NCI-H82 treated with DMSO at 0.1 percent for 48 hours (cell line): ENCODE results near the gene ERCC6L2.

Experiments
- DNase-seq: peaks from one replicate; lab custom pipeline; 2025; ENCODE audit not compliant: unreplicated experiment; lab: John Stamatoyannopoulos, UW

Gene ERCC6L2

GRCh38 chr9:95864852-95865580 is 10.5 kb upstream of the ERCC6L2 start:
- no peak for DNase-seq

DNA sequence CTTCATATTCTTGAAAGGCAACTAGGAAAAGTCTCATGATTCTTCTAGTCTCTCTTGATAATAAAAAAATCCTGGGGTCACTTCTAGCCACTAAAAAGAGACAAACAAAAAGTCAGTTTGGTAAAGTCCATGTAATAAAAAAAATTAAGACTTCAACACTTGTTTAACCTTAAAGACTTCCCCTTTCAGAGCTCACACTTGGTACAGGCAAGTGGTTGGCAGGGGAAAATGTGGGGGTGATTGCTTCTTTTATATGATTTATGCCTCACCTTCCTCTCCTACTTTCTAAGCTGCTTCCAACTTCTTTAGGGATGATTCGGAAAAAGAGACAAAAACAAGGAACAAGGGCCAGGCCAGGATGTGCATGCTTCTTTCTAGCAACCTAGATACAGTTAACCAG is 5.1 kb upstream of the ERCC6L2 start:
- no peak for DNase-seq

GRCh38 chr9:95870906-95871305 is 4.6 kb upstream of the ERCC6L2 start:
- DNase-seq, result no peak

GRCh38 chr9:95874303-95874988 is 1.0 kb upstream of the ERCC6L2 start:
- DNase-seq, result no peak

GRCh38 chr9:95874989-95875304 is 544 bp upstream of the ERCC6L2 start:
- DNase-seq, result no peak

- DNase-seq, result no peak
These were observed 600 bp downstream of the ERCC6L2 start for GRCh38 chr9:95876138-95876444.

DNA sequence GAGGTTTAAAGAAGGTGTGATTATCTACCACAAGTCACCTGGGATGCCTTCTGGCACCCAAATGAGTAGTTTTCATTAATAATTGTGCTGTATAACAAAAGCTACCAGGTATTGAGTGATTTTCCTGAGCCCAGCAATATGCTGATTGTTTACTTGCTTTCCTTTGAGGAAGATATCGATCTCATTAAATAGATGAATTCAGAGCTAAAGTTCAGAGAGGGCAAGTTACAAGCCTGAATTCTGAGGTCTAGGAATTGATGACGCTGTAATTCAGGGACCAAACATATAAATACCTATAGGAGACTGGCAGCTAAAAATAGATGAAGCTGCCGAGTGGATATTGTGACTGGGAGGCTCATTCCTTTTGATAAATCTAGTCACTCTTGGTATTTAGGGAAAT is 1.1 kb downstream of the ERCC6L2 start:
- DNase-seq, result no peak

DNA sequence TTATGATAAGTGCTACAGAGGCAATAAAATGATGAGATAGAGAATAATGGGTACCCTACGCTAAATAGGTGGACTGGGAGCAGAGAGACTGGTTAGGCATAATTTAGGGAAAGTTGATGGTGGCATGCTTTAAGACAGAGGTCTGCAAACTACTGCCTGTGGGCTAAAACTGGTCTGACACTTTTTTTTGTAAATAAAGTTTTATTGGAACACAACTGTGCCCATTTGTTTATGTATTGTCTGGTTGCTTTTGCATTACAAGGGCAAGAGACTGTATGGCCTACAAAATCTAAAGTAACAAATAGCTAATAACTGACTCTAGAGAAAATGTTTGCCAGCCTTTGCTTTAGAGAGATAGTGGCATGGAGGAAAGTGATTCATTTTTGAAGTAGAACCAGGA is 2.5 kb downstream of the ERCC6L2 start:
- DNase-seq, result no peak

DNA sequence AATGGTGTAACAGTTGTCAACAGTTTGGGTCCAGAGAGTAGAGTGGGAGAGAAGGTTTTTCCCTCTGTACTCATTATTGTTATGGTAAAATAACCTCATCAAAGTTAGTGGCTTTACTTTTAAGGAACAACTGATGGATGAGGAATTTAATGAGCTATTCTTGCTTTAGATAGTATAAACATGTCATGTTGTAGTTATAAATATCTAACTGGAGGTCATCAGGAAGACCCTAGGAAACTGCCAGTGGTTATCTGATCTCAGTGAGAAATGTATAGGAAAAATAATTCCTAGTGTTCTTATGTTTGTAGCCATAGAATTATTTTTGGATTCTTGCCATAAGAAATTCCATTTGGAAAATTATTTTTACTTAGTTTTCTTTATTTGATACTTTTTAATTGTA is 4.1 kb downstream of the ERCC6L2 start:
- no peak for DNase-seq

- no peak for DNase-seq
These were observed 4.7 kb downstream of the ERCC6L2 start for GRCh38 chr9:95880021-95880690.

GRCh38 chr9:95887926-95888497 is 12.5 kb downstream of the ERCC6L2 start:
- no peak for DNase-seq

DNA sequence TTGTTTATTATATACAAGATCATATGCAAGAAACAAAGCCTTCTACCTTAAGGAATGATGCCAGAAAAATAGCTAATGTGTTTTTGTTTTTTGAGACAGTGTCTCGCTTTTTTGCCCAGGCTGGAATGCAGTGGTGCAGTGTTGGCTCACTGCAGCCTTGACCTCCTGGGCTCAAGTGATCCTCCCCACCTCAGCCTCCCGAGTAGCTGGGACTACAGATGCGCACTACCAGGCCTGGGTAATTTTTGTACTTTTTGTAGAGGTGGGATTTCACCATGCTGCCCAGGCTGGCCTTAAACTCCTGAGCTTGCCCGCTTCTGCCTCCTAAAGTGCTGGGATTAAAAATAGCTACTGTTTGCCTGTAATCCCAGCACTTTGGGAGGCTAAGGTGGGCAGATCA is 15.1 kb downstream of the ERCC6L2 start:
- DNase-seq, result no peak

DNA sequence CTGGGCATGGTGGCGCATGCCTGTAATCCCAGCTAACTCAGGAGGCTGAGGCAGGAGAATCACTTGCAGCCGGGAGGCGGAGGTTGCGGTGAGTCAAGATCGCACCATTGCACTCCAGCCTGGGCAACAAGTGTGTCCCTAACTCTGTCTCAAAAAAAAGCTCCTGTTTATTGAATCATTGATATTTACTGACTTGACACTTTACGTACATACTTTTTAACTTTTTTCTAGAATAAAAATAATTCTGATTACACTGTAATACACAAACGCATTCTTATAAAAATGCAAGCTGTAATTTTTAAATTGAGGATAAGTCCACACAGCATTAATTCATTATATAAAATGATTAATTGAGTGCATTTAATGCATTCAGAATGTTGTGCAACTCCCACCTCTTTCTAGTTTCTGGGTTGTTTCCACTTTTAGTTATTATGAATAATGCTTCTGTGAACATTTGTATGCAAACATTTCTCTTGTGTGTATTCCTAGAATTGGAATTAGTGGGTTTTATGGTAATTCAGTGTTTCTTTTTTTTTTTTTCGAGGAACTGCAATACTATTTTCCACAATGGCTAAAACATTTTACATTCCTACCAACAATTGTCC is 15.7 kb downstream of the ERCC6L2 start:
- DNase-seq, result no peak

DNA sequence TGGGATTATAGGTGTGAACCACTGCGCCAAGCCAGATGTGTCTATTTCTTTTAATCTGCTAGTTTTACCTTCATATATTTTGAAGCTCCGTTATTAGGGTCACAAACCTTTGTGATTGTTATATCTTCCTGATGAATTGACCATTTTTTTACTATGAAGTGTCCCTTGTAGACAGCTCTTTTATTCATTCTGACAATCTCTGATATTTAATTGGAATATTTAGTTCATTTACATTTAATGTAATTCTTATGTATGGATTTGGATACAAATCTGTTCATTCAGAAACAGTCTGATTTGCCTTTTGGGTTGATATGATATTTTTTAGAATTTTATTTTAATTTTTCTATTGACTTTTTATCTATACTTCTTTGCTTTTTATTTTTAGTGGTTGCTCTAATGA is 17.2 kb downstream of the ERCC6L2 start:
- DNase-seq, result no peak

GRCh38 chr9:95896580-95896979 is 21.1 kb downstream of the ERCC6L2 start:
- no peak for DNase-seq

GRCh38 chr9:95901506-95901905 is 26.0 kb downstream of the ERCC6L2 start:
- no peak for DNase-seq

DNA sequence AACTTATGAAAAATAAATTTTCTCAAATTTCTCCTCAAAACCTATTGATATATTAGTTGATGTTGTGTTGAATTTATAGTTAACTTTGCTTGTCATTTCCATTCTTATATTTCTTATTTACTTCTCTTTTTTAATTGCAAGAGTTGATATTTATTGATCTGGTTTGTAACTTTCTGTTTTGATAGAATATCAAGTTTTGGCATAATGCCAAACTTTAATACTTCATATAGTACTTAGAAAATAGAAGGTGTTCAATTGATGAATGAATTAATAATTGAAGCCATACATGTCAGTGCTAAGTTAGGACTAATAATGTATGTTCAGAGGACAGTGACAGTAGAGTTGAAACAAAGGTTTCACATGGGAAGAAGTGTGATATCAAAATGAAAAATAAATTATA is 27.9 kb downstream of the ERCC6L2 start:
- DNase-seq, result no peak

GRCh38 chr9:95907794-95908193 is 32.3 kb downstream of the ERCC6L2 start:
- DNase-seq, result no peak

- DNase-seq, result no peak
These were observed 34.7 kb downstream of the ERCC6L2 start for GRCh38 chr9:95910023-95910707.

DNA sequence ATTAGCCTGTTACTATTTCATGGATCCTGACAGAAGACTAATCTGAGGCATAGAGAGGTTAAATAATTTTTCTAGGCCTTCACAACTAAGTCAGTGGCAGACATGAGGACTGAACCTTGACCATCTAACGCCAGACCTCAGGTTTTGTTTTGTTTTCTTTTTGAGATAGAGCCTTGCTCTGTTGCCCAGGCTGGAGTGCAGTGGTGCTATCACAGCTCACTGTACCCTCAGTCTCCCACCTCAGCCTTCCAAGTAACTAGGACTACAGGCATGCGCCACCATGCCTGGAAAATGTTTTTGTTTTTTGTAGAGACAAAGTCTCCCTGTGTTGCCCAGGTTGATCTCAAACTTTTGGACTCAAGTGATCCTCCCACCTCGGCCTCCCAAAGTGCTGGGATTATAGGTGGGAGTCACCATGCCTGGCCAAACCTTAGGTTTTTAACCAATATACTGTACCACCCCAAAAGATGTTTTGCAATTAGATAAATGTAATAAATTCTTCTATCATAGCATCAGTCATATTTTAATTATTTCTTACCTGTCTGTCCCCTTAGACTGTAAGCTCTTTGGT is 35.4 kb downstream of the ERCC6L2 start:
- DNase-seq, result no peak

DNA sequence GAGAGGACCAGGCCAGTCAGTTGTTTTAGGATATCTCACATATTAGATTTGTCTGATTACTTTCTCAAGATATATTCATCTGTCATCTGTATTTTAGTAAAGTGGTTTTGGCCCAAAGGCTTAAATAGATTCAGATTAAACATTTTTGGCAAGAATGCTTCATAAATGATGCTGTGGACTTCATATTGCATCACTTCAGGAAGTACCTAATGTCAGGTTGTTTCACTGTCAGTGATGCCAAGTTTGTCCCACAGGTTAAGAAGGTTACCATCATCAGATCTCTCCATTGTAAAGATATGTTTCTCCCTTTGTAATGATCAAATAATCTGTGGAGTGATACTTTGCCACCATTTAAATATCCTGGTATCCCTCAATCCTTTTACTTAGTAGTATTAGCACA is 37.3 kb downstream of the ERCC6L2 start:
- no peak for DNase-seq
